C4-2B (cell line): ENCODE results near the gene EBF3.

Experiments used
- H3K27ac ChIP-seq: fragments of 450-650 bp; 2 replicates; pipeline ENCODE4 v1.5.1; 2017
- CTCF ChIP-seq: fragments of 450-650 bp; conservative IDR thresholded peaks from 2 replicates; pipeline ENCODE4 v1.5.1; 2017; ENCODE audit warnings: mild to moderate bottlenecking
- ZFX ChIP-seq: fragments of 450-650 bp; IDR thresholded peaks from 2 replicates; pipeline ENCODE4 v1.6.1; 2017

The EBF3 gene

GRCh38 chr10:129956876-129957673 is 7.0 kb downstream of the EBF3 start:
- TF ChIP-seq ZFX (no peak), CTCF (no peak)
- H3K27ac ChIP-seq = no peak overlapping the region

- TF ChIP-seq ZFX (no peak), CTCF (no peak; the same call in 1 of the 2 replicates)
These were observed 7.8 kb downstream of the EBF3 start for GRCh38 chr10:129956286-129956670.

GRCh38 chr10:129955601-129956285 is 8.3 kb downstream of the EBF3 start:
- no peak overlapping the region for H3K27ac ChIP-seq
- no peak; the same call in 1 of the 2 replicates for TF ChIP-seq CTCF

More at GRCh38 chr10:129956286-129956670, 7.8 kb downstream of the EBF3 start:
- no peak overlapping the region for H3K27ac ChIP-seq

- H3K27ac ChIP-seq = no peak overlapping the region
- TF ChIP-seq ZFX (no peak), CTCF (no peak)
These were observed 9.4 kb downstream of the EBF3 start for GRCh38 chr10:129954492-129955315.

- H3K27ac ChIP-seq = no peak overlapping the region
- TF ChIP-seq ZFX (no peak), CTCF (no peak)
These were observed 10.7 kb downstream of the EBF3 start for GRCh38 chr10:129953119-129954051.

- TF ChIP-seq ZFX (no peak), CTCF (no peak)
- H3K27ac ChIP-seq = no peak overlapping the region
These were observed 11.5 kb downstream of the EBF3 start for GRCh38 chr10:129952378-129953118.
